Activated CD4-positive, alpha-beta T cell treated with anti-CD3 and anti-CD28 coated beads for 1 hour (primary cell): ENCODE results near the gene KRTAP10-9.
"Not testable (repeated sequence)": the region's sequence is repeated elsewhere in the genome, so short reads cannot be mapped to it uniquely, and the experiment has no call there.

ENCODE experiments used
- DNase-seq: peaks from one replicate; pipeline ENCODE4 v3.0.0-alpha.2; 2020

The KRTAP10-9 gene

GRCh38 chr21:44626673-44627143 lies at the start of gene KRTAP10-9:
Gene KRTAP10-9, plus strand, starts transcription at chr21:44627093. Its CDS starts 79 bp downstream, at chr21:44627172.
- DNase-seq: no peak

- no peak for DNase-seq
Observed at GRCh38 chr21:44578371-44579055, 48.4 kb upstream of the KRTAP10-9 start.

GRCh38 chr21:44579056-44579832 lies 47.6 kb upstream of the KRTAP10-9 start:
- DNase-seq: no peak

GRCh38 chr21:44579833-44580144 lies 47.1 kb upstream of the KRTAP10-9 start:
- no peak for DNase-seq

- DNase-seq: not testable (repeated sequence)
Observed at GRCh38 chr21:44580231-44580821, 46.6 kb upstream of the KRTAP10-9 start, which contains the start of gene KRTAP10-5. Gene KRTAP10-5, minus strand, starts transcription at chr21:44580604. Its CDS starts 26 bp downstream, at chr21:44580578.

GRCh38 chr21:44581158-44581557 lies 45.7 kb upstream of the KRTAP10-9 start:
- DNase-seq: no peak

- DNase-seq: no peak
Observed at GRCh38 chr21:44582055-44582454, 44.8 kb upstream of the KRTAP10-9 start.

GRCh38 chr21:44583089-44583799 lies 43.6 kb upstream of the KRTAP10-9 start:
- DNase-seq: no peak

- DNase-seq: no peak
Observed at GRCh38 chr21:44583800-44584147, 43.1 kb upstream of the KRTAP10-9 start.

GRCh38 chr21:44585892-44586291 lies 41.0 kb upstream of the KRTAP10-9 start:
- no peak for DNase-seq

GRCh38 chr21:44589094-44589493 lies 37.8 kb upstream of the KRTAP10-9 start:
- no peak for DNase-seq

- DNase-seq: no peak
Observed at GRCh38 chr21:44589586-44590305, 37.1 kb upstream of the KRTAP10-9 start.

GRCh38 chr21:44590311-44590721 lies 36.6 kb upstream of the KRTAP10-9 start:
- DNase-seq: no peak

- DNase-seq: not testable (repeated sequence)
Observed at GRCh38 chr21:44590897-44591800, 35.7 kb upstream of the KRTAP10-9 start.

GRCh38 chr21:44591801-44592130 lies 35.1 kb upstream of the KRTAP10-9 start:
- DNase-seq: not testable (repeated sequence)

GRCh38 chr21:44592446-44593311 lies 34.2 kb upstream of the KRTAP10-9 start, which contains the start of gene KRTAP10-6:
Gene KRTAP10-6, minus strand, starts transcription at chr21:44592505. Its CDS starts 21 bp downstream, at chr21:44592484.
- DNase-seq: no peak

GRCh38 chr21:44593598-44594405 lies 33.1 kb upstream of the KRTAP10-9 start:
- DNase-seq: no peak

GRCh38 chr21:44594406-44594916 lies 32.4 kb upstream of the KRTAP10-9 start:
- no peak for DNase-seq

GRCh38 chr21:44595524-44595923 lies 31.4 kb upstream of the KRTAP10-9 start:
- DNase-seq: no peak
